Stomach (tissue), 9 donors: ENCODE results near the gene SPATA19. TPM values are rescaled to one million over a fixed set of nuclear protein-coding genes. Genes with fewer than 3 reads are reported as not detected.

Experiments
- DNase-seq, 2 donors: peaks; one replicate each; pipeline versions ENCODE4 v3.0.0 to v3.0.0-alpha.2; 2013 to 2019
- H3K27ac ChIP-seq, 5 donors: fragments of 200-600 bp in 4 of 5; sonication (generic) in 4 of 5; one replicate each; pipeline ENCODE4 v1.5.1; 2013 to 2019; ENCODE audit warnings: mild to moderate bottlenecking in 1 of 5, moderate library complexity in 1 of 5
- H3K27me3 ChIP-seq, 3 donors: fragments of 200-600 bp; sonication (generic); one replicate each; pipeline ENCODE4 v1.5.1; 2017 to 2019; ENCODE audit warnings: mixed run types in 1 of 3
- H3K36me3 ChIP-seq, 4 donors: fragments of 200-600 bp; sonication (generic); 1 replicate in 3 of 4; 2 replicates in 1 of 4; pipeline ENCODE4 v1.5.1; 2016 to 2019
- H3K4me1 ChIP-seq, 4 donors: fragments of 200-600 bp; sonication (generic); one replicate each; pipeline ENCODE4 v1.5.1; 2016 to 2019
- H3K4me3 ChIP-seq, 4 donors: fragments of 200-600 bp; sonication (generic) in 3 of 4; one replicate each; pipeline ENCODE4 v1.5.1; 2016 to 2019; ENCODE audit warnings: mild to moderate bottlenecking in 1 of 4
- H3K9me3 ChIP-seq, 4 donors: fragments of 200-600 bp; sonication (generic); one replicate each; pipeline ENCODE4 v1.5.1; 2016 to 2019
- EP300 ChIP-seq: sonication (generic); formaldehyde crosslinking; IDR thresholded peaks from one replicate; pipeline ENCODE4 v1.6.1; 2017; ENCODE audit warnings: antibody characterized with exemption
- POLR2A ChIP-seq, 4 donors: fragments of 450-650 bp; IDR thresholded peaks; one replicate each; pipeline ENCODE4 v1.6.1; 2016; ENCODE audit warnings: antibody characterized with exemption in 4 of 4, control low read depth in 2 of 4, mild to moderate bottlenecking in 1 of 4, moderate library complexity in 1 of 4
- POLR2AphosphoS5 ChIP-seq, 3 donors: sonication (generic); formaldehyde crosslinking; IDR thresholded peaks; one replicate each; pipeline ENCODE4 v1.6.1; 2016; ENCODE audit warnings: antibody characterized with exemption in 3 of 3
- WGBS, 5 donors: extraction: QIAGEN DNeasy Blood & Tissue Kit in 3 of 5; methylation state at CpG; one replicate each; pipeline versions ENCODE4 v1.1.5 to v1.1.7; 2013 to 2018; 5-methylcytosine and 5-hydroxymethylcytosine counted together
- intact Hi-C: fragments of 100-400 bp; cut with DNase I; formaldehyde crosslinking; loops from one replicate; pipeline ENCODE4 v1.15.1; 2023; ENCODE audit warnings: low total_unique reads
- polyA plus RNA-seq, 3 donors: library from polyadenylated mRNA; stranded (reverse); fragments of 200-250 nt; gene quantifications; one replicate each; pipeline ENCODE4 v1.2.3, GENCODE V29; 2013
- total RNA-seq, 5 donors: library from RNA; depleted of rRNA; stranded (reverse); fragments of >200 nt; gene quantifications; one replicate each; pipeline versions ENCODE4 v1.1.0 to v1.2.3, GENCODE V29; 2014 to 2016
- TF ChIP-seq, protein P1 (sequence below), 7 experiments: fragments of 450-650 bp in 4 of 7; fragments of 200-600 bp in 3 of 7; sonication (generic) in 3 of 7; IDR thresholded peaks; one replicate each; pipeline ENCODE4 v1.5.1; 2016 to 2019; ENCODE audit warnings: antibody characterized with exemption in 7 of 7, control low read depth in 2 of 7, mild to moderate bottlenecking in 1 of 7
- donor health status: healthy with polysubstance abuse.
- donor health status: Bipolar disorder and iron deficiency.
- donor health status: healthy.

Gene SPATA19
- total and polyA plus RNA-seq, 8 donors = 0.23 TPM; not detected in 7

DNA sequence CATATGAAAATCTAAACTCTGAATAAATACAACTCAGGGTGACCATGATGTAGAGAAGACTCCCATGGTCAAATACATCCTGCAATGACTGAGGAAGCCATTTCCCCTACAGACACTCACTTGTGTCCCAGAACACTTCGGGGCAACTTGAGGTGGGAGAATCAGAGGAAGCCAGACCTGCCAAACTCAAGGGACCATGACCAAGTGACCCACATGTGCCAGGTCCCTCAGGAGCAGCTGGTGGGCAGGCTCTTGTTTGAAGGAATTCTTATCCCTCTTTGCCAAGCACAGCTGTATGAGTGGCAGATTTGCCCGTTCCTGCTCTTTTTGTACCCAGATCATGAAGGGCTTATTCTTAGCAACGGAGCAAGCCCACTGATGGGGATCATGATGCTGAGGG is 17.8 kb downstream of the SPATA19 start:
- Histone ChIP-seq H3K27ac (no peak overlapping the region), H3K9me3 (no peaks in the 10 kb centered on the region), H3K4me3 (no peak overlapping the region), H3K27me3 (peaks cover 0 to 6% (median 0%) of the 10 kb centered on the region in 3 donors), H3K4me1 (peaks cover 0 to 3% (median 0%) of the 10 kb centered on the region in 4 donors), H3K36me3 (no peaks in the 10 kb centered on the region)
- DNase-seq = no peak
- no peak for TF ChIP-seq POLR2AphosphoS5 (IDR thresholded peaks at IDR 0.05)
- TF ChIP-seq, protein P1, sequence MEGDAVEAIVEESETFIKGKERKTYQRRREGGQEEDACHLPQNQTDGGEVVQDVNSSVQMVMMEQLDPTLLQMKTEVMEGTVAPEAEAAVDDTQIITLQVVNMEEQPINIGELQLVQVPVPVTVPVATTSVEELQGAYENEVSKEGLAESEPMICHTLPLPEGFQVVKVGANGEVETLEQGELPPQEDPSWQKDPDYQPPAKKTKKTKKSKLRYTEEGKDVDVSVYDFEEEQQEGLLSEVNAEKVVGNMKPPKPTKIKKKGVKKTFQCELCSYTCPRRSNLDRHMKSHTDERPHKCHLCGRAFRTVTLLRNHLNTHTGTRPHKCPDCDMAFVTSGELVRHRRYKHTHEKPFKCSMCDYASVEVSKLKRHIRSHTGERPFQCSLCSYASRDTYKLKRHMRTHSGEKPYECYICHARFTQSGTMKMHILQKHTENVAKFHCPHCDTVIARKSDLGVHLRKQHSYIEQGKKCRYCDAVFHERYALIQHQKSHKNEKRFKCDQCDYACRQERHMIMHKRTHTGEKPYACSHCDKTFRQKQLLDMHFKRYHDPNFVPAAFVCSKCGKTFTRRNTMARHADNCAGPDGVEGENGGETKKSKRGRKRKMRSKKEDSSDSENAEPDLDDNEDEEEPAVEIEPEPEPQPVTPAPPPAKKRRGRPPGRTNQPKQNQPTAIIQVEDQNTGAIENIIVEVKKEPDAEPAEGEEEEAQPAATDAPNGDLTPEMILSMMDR (IDR thresholded peaks at IDR 0.05) = no peak
- WGBS, 5 donors = 84 to 91% (median 86%) methylated on average over 3 of the region's 3 CpGs
- intact Hi-C loops = no loop called here

DNA sequence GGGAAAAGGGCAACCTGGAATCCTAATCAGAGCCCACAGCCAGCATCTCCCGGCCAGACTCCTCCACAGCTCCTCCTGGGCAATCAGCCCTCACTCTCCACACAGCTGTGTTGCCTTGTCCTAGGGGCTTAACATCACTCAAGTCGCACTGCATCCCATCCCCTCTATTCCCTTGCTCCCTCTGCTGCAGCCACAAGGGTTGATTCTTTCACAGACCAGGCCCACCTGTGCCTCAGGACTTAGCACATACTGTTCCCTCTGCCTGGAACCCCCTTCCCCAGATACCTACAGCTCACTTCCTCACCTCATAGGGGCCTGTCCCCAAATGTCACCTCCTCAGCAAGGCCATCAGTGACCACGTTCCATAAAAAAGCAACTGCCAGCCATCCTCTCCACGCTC is 18.4 kb downstream of the SPATA19 start:
- no peak for DNase-seq
- Histone ChIP-seq H3K4me1 (no peaks in the 10 kb centered on the region), H3K27me3 (peaks cover 0 to 8% (median 0%) of the 10 kb centered on the region in 3 donors), H3K27ac (no peak overlapping the region), H3K36me3 (no peaks in the 10 kb centered on the region), H3K4me3 (no peak overlapping the region), H3K9me3 (no peaks in the 10 kb centered on the region)
- intact Hi-C loops = no loop called here
- WGBS, 5 donors = 75 to 84% (median 77%) methylated on average over 4 of the region's 4 CpGs
- TF ChIP-seq EP300 = no peak
- TF ChIP-seq, protein P1 (IDR thresholded peaks at IDR 0.05) = no peak
- no peak for TF ChIP-seq POLR2A (IDR thresholded peaks at IDR 0.05)
- TF ChIP-seq POLR2AphosphoS5 (IDR thresholded peaks at IDR 0.05) = no peak

DNA sequence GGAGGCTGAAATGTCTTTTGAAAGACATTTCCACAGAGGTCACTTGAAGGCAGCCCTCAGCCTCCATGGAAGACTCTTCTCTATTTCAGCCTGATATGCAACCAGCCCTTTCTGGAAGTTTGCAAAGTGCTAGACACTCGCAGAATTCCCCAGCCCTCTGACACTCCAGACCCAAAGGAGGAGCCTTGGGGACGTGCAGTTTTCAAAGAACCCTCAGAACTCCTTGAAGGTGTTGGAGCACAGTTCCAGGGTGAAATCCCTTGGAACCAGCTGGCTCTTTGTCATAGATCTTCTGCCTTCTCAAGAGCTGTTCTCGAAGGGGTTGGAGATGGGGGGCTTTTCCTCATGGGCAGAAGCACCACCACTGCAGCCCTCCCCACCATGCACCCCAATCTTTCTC is 19.6 kb downstream of the SPATA19 start:
- Histone ChIP-seq H3K4me1 (no peaks in the 10 kb centered on the region), H3K36me3 (no peaks in the 10 kb centered on the region), H3K27me3 (peaks cover 0 to 7% (median 0%) of the 10 kb centered on the region in 3 donors), H3K4me3 (no peak overlapping the region), H3K9me3 (no peaks in the 10 kb centered on the region), H3K27ac (no peak overlapping the region)
- no peak for TF ChIP-seq EP300
- no peak for TF ChIP-seq POLR2A (IDR thresholded peaks at IDR 0.05)
- no peak for TF ChIP-seq POLR2AphosphoS5 (IDR thresholded peaks at IDR 0.05)
- TF ChIP-seq, protein P1 (IDR thresholded peaks at IDR 0.05) = no peak
- intact Hi-C loops = no loop called here
- no peak for DNase-seq
- 54 to 63% (median 59%) methylated on average over 3 of the region's 3 CpGs for WGBS, 5 donors

DNA sequence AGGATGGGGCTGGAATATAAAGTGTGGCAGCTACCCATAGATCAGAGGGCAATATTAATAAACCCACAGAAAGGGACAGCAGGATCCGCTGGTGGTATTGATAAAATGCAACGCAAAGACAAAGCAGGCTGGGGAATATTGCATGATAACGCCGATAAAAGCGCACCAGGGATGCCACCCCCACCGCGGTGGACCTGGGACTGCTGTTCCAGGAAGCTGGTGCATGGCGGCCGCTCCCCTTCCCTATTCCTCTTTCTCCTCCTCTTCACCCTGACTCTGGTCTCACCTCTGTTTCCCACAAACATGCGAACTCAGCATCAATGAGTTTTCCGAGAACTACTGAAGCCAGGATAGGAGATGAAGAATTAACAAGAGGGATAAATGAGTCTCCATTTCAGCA is 20.2 kb downstream of the SPATA19 start:
- Histone ChIP-seq H3K27me3 (peaks cover 0 to 7% (median 0%) of the 10 kb centered on the region in 3 donors), H3K9me3 (no peaks in the 10 kb centered on the region), H3K27ac (no peak overlapping the region), H3K4me3 (no peak overlapping the region), H3K36me3 (no peaks in the 10 kb centered on the region), H3K4me1 (no peaks in the 10 kb centered on the region)
- intact Hi-C loops = no loop called here
- WGBS, 5 donors = 85 to 91% (median 87%) methylated on average over 11 of the region's 11 CpGs
- TF ChIP-seq POLR2A (IDR thresholded peaks at IDR 0.05) = no peak
- TF ChIP-seq POLR2AphosphoS5 (IDR thresholded peaks at IDR 0.05) = no peak
- TF ChIP-seq, protein P1 (IDR thresholded peaks at IDR 0.05) = no peak
- no peak for TF ChIP-seq EP300
- DNase-seq = no peak
